Fibroblast of mammary gland (primary cell): ENCODE measurements around the gene PSORS1C1.
"Not testable (repeated sequence)": the region's sequence is repeated elsewhere in the genome, so short reads cannot be mapped to it uniquely, and the experiment has no call there.

Source experiments
- DNase-seq: peaks from one replicate; pipeline ENCODE4 v3.0.0-alpha.2; 2010; ENCODE audit warnings: low read depth
- H3K4me3 ChIP-seq: 2 replicates; pipeline ENCODE4 v1.5.1; 2011; ENCODE audit warnings: low read depth, mild to moderate bottlenecking, low read length, moderate library complexity; ENCODE audit not compliant: control insufficient read depth
- TF ChIP-seq, protein P1 (sequence below): conservative IDR thresholded peaks from 2 replicates; pipeline ENCODE4 v1.5.1; 2011; ENCODE audit warnings: low read depth, low read length, inconsistent platforms; ENCODE audit not compliant: control insufficient read depth, insufficient read depth

PSORS1C1 gene

DNA sequence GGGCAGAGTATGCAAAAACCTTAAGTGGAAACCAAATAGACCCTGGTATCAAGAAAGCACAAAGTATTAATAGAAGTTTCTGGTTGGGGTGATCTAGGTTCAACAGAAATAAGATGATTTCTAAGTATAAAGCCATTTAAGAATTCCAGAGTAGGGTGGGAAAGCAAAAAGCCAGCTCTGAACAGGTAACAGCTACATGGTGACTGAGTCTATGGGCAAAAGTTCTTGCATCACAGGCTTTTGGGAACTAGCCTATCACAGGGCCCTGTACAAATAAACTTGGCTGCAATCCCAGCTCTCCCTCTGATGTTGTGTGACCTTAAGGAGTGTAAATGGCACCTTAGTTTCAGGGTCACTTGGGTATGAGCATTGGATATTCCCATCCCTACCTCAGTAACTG, 49.3 kb downstream of the PSORS1C1 start:
- peak; percentile 42 for DNase-seq
- H3K4me3 ChIP-seq = no peak overlapping the region
- TF ChIP-seq, protein P1, sequence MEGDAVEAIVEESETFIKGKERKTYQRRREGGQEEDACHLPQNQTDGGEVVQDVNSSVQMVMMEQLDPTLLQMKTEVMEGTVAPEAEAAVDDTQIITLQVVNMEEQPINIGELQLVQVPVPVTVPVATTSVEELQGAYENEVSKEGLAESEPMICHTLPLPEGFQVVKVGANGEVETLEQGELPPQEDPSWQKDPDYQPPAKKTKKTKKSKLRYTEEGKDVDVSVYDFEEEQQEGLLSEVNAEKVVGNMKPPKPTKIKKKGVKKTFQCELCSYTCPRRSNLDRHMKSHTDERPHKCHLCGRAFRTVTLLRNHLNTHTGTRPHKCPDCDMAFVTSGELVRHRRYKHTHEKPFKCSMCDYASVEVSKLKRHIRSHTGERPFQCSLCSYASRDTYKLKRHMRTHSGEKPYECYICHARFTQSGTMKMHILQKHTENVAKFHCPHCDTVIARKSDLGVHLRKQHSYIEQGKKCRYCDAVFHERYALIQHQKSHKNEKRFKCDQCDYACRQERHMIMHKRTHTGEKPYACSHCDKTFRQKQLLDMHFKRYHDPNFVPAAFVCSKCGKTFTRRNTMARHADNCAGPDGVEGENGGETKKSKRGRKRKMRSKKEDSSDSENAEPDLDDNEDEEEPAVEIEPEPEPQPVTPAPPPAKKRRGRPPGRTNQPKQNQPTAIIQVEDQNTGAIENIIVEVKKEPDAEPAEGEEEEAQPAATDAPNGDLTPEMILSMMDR = no peak

DNA sequence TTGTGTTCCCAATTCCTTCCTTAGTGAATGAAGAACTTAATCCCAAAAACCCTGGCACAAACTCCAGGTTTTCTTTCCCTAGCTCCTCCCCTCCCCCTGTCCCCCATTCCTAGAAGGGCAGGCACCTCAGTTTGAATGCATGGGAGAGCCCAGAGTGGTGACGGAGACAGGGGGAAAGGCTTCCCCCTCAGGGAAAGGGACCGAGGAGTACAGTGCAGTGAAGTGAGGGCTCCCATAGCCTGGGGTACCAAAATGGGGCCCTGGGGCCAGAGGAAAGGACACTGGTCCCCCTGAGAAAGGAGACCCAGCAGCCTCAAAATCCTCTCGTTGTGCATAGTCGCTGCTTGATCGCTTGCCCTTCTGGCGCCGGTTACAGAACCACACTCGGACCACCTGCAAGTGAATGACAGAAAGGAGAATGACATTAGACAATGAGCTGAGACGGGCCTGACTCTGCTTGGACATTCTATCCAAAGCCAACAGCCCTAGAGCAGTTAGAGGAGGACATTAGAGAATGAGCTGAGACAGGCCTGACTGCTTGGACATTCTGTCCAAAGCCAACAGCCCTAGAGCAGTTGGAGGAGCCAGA, 50.0 kb downstream of the PSORS1C1 start:
- not testable (repeated sequence) for H3K4me3 ChIP-seq, DNase-seq

DNA sequence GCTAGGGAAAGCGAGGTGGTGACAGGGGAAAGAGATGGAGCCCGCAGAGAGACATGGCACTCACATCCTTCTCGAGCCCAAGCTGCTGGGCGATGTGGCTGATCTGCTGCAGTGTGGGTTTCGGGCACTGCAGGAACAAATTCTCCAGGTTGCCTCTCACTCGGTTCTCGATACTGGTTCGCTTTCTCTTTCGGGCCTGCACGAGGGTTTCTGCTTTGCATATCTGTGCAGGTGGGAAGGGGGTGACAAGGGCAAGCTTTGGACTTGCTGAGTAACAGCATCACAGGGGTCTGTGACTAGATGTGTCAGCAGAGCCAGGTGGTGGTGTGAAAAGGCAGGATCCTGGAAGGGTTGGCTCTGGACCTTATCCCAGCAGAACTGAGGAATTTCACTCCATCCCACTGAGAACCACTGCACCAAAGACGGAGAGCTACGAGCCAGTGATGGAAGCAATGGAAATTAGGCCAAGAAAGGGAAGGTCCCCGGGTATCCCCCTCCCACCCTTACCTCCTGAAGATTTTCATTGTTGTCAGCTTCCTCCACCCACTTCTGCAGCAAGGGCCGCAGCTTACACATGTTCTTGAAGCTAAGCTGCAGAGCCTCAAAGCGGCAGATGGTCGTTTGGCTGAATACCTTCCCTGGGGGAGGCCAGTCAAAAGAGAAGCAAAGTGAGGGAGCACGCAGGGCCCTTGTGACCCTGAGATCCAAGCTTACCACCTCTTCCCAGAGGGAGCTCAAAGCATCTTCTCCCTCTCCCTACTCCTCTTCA, 50.6 kb downstream of the PSORS1C1 start:
- DNase-seq, H3K4me3 ChIP-seq: not testable (repeated sequence)

DNA sequence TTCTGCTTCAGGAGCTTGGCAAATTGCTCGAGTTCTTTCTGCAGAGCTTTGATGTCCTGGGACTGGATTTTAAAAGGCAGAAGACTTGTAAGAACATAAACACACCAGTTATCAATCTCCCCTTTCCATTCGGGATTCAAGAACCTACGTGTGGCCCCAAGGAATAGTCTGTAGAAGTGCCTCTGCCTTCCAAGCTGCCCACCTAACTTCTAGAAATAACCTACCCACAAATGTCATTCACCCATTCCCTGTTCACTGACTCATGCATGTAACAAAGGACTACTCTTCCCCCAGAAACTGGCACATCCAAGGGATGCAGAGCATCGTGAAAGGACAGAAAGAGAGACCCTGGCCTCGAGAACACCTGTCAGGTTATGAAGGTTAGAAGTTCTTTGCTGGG, 51.4 kb downstream of the PSORS1C1 start:
- DNase-seq = no peak
- no peak overlapping the region for H3K4me3 ChIP-seq
- TF ChIP-seq, protein P1 = no peak

DNA sequence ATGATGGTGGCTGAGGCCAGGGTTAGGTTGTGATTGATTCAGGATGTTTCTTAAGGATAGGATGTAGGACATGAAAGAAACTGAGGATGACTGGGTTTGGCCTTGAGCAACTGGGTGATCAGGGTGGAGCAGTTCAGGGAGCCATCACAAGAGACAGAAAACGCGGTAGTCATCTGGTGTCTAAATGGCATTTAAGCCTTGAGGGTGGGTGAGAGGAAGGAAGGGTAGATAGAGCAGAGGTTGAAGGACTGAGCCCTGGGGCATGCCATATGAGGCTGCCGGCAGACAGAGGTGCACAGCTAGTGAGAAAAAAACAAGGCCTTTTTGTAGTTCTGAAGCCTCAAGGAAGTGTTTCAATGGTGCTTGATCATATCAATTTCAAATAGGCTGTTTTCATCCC, 54.0 kb downstream of the PSORS1C1 start:
- no peak overlapping the region for H3K4me3 ChIP-seq
- DNase-seq = no peak
- TF ChIP-seq, protein P1 = no peak

DNA sequence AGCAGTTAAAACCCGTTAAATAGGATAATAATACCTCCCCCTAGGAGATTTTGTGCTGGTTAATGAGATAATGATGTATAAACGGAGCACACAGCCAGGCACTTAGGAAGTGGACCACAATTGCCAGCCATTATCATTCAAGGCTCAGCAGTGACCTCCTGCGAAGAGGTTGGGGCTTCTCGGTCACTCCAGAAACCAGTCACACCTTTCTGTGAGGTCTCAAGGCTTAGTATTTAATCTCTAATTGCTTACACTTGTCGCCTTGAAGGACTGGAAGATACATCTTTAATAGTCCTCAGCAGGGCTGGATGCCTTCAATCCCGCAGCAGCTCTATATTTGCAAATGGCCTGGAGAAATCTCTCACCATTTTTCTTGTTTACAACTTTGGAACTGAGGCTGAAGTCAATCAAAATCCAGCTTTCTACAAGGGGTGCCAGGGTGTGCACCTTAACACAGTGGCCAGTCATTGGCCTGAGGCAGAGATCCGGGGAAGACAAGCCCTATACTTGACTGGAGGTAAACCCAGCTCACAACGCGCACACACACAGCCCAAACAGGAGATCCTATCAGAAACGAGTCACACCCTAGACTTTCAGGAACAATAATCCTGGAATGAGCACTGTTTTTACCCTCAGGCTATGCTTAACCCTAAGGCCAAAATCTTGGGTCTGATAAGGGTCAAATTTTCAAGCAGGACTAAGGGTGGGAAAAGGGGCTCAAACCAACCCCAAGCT, 54.7 kb downstream of the PSORS1C1 start:
- TF ChIP-seq, protein P1 = no peak
- DNase-seq = no peak
- no peak overlapping the region for H3K4me3 ChIP-seq

DNA sequence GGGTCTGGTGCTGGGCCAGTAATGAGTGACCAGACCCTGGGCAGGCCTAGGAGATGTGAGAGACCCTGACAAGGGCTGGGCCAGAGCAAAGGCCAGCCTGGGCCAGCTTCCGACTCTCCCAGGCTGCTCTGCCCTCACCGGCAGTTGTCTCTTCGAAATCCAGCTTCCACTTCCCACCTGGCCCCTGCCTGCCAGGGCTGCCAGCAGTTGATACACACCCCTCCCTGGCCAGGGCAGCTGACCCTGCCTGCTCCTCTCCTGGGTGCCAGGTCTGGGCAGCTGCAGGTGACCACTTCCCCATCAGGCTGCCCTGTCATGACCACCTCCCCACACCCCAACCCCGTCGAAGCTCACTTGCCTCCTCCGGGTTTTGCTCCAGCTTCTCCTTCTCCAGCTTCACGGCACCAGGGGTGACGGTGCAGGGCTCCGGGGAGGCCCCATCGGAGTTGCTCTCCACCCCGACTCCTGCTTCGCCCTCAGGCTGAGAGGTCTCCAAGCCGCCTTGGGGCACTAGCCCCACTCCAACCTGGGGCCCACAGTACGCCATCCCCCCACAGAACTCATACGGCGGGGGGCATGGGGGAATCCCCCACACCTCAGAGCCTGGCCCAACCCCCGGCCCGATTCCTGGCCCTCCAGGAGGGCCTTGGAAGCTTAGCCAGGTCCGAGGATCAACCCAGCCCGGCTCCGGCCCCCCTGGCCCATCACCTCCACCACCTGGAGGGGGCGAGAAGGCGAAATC, 55.4 kb downstream of the PSORS1C1 start:
- H3K4me3 ChIP-seq, DNase-seq: not testable (repeated sequence)

DNA sequence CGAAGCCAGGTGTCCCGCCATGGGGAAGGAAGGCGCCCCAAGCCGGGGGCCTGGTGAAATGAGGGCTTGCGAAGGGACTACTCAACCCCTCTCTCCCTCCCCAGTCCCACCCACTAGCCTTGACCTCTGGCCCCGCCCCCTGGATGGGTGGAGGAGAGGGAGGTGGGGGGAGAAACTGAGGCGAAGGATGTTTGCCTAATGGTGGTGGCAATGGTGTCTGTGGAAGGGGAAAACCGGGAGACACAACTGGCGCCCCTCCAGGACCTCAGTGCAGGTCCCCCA, 55.9 kb downstream of the PSORS1C1 start, which contains the start of gene POU5F1:
POU5F1 (minus strand) TSS at position 83 of the 282 bp plus-strand sequence; CDS start at position 21, 62 bp downstream.
- DNase-seq = no peak
- no peak within 1 kb of the TSS for H3K4me3 ChIP-seq
- TF ChIP-seq, protein P1 = no peak
